ENCODE measurements around the gene KCNJ6. TPM values are rescaled to one million over a fixed set of nuclear protein-coding genes. Genes with fewer than 3 reads are reported as not detected.

KCNJ6 gene
- total and polyA plus RNA-seq, 2 of the 8 experiments (the other 6 are each of a cell fraction or from before 2014, with no cell fraction given) = 0.51 to 1.2 TPM

DNA sequence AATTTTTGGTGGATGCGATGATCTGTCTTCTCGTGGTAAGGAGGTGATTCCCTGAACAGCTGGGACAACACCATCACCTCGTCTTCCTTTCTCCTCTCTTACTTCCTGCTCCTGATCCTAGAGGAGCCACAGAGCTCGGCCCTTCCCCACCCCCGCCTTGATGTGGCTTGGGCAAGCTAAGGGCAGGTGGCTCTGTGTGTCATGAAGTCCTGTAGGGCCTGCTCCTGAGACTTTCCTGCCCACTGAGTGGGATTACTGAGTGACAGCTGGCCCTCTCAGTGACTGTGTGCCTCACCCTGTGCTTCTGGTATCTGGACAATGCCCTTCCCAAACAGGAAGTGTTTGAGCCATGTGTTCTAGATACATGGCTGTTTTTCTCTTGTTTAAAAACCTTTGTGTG is 153.0 kb downstream of the KCNJ6 start:
- no peak for FAIRE-seq

More for the DNA sequence above, 153.0 kb downstream of the KCNJ6 start:
- Histone ChIP-seq H3K4me3 (ENCODE audit: extremely low read depth in 1 of 4, insufficient read depth in 2 of 4, low read depth in 3 of 4, low read length in 4 of 4) (no peak overlapping the region), H3K56ac (replicated peaks; ENCODE audit: insufficient read length, low read depth, low read length) (no peak overlapping the region), H3K36me3 (ENCODE audit: control insufficient read depth in 2 of 4, insufficient read depth in 4 of 4, low read length in 3 of 4) (no peaks in the 10 kb centered on the region; a peak in 1 of 8 replicates), H2BK20ac (ENCODE audit: low read length) (no peak overlapping the region), H3K23ac (ENCODE audit: insufficient read length) (no peak overlapping the region), H3K4me2 (ENCODE audit: insufficient read depth in 1 of 2, low read depth in 2 of 2, low read length in 2 of 2) (no peak overlapping the region), H2BK120ac (replicated peaks; ENCODE audit: low read depth, low read length) (no peak overlapping the region), H4K20me1 (replicated peaks in 1 of 2; ENCODE audit: control insufficient read depth in 1 of 2, insufficient read depth in 2 of 2, low read length in 2 of 2) (peaks cover 0 to 7% of the 10 kb centered on the region in 2 experiments), H3K18ac (ENCODE audit: extremely low read depth, low read length) (0 out of 2 replicates have a peak overlapping the region, but pooled peaks have one; percentile 43), H2AFZ (ENCODE audit: low read length) (no peak overlapping the region), H3K14ac (ENCODE audit: insufficient read length) (no peak overlapping the region), H3K79me1 (ENCODE audit: low read depth, low read length) (peaks cover 2% of the 10 kb centered on the region; the same call in 1 of the 2 replicates), H2AK5ac (ENCODE audit: low read depth, low read length) (no peak overlapping the region), H4K5ac (ENCODE audit: insufficient read length, low read depth, low read length) (no peak overlapping the region), H3K9me3 (ENCODE audit: insufficient read depth in 2 of 2, low read depth in 1 of 2, low read length in 1 of 2) (peaks cover 12 to 13% of the 10 kb centered on the region in 2 experiments; a peak in 3 of 4 replicates), H3K23me2 (ENCODE audit: low read depth, low read length) (peaks cover 8% of the 10 kb centered on the region; the same call in 1 of the 2 replicates), H3K9ac (replicated peaks in 1 of 4; ENCODE audit: extremely low read depth in 1 of 4, low read depth in 3 of 4, low read length in 3 of 4) (no peak overlapping the region), H3K27ac (ENCODE audit: low read depth, low read length) (no peak overlapping the region), H2BK5ac (ENCODE audit: low read depth, low read length) (no peak overlapping the region), H4K8ac (ENCODE audit: extremely low read depth, insufficient read depth, low read length) (no peak overlapping the region), H2BK15ac (ENCODE audit: low read length) (no peak overlapping the region), H3K27me3 (replicated peaks in 1 of 4; ENCODE audit: control insufficient read depth in 3 of 4, extremely low read depth in 1 of 4, insufficient read depth in 3 of 4, low read length in 3 of 4) (no peaks in the 10 kb centered on the region), H3K79me2 (ENCODE audit: control insufficient read depth in 1 of 2, insufficient read depth in 2 of 2, low read length in 2 of 2) (no peaks in the 10 kb centered on the region), H4K91ac (replicated peaks; ENCODE audit: insufficient read length, low read length) (peak overlapping the region; percentile 14), H3K4ac (replicated peaks; ENCODE audit: insufficient read length, low read depth, low read length) (no peak overlapping the region), H3K4me1 (replicated peaks in 1 of 4; ENCODE audit: control insufficient read depth in 3 of 4, insufficient read depth in 4 of 4, low read length in 3 of 4) (peaks cover 0 to 2% (median 0%) of the 10 kb centered on the region in 4 experiments; a peak in 1 of 7 replicates), H2BK12ac (ENCODE audit: low read depth, low read length) (peak overlapping the region; percentile 75; the same call in 1 of the 2 replicates)
- DNase-seq (ENCODE audit: low read depth in 1 of 2, low spot score in 2 of 2) = no peak
- no peak for TF ChIP-seq TAF7 (optimal IDR thresholded peaks at IDR 0.05; ENCODE audit: borderline replicate concordance, low read depth, low read length)
- TF ChIP-seq, protein P1, sequence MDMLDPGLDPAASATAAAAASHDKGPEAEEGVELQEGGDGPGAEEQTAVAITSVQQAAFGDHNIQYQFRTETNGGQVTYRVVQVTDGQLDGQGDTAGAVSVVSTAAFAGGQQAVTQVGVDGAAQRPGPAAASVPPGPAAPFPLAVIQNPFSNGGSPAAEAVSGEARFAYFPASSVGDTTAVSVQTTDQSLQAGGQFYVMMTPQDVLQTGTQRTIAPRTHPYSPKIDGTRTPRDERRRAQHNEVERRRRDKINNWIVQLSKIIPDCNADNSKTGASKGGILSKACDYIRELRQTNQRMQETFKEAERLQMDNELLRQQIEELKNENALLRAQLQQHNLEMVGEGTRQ (IDR thresholded peaks at IDR 0.05; ENCODE audit: low read length) = no peak
- TF ChIP-seq, protein P2, sequence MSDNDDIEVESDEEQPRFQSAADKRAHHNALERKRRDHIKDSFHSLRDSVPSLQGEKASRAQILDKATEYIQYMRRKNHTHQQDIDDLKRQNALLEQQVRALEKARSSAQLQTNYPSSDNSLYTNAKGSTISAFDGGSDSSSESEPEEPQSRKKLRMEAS (IDR thresholded peaks at IDR 0.05) = no peak
- TF ChIP-seq EZH2 (IDR thresholded peaks at IDR 0.05; ENCODE audit: low read depth, low read length, severe bottlenecking) = no peak
- TF ChIP-seq SP1 (IDR thresholded peaks at IDR 0.05; ENCODE audit: low read depth, low read length) = no peak
- no peak for TF ChIP-seq CHD2 (IDR thresholded peaks at IDR 0.05; ENCODE audit: low read length)
- TF ChIP-seq CBX8 (IDR thresholded peaks at IDR 0.05; ENCODE audit: borderline replicate concordance, low read depth, low read length) = no peak
- POLR2A ChIA-PET (ENCODE audit: partially characterized antibody) = no interaction called here
- CTCF ChIA-PET (ENCODE audit: partially characterized antibody) = interaction anchor here (0.6 to 1.3 kb wide), 4 partner anchors 35 to 360 kb away, joined by 3 to 6 read pairs (median 4); partner anchors contain the start of gene KCNJ6
- 77% methylated on average over 5 of the region's 5 CpGs; no CpG with 5 or more reads in 1 of the 2 experiments for WGBS, 2 experiments (ENCODE audit: extremely low coverage in 1 of 2, insufficient coverage in 1 of 2, insufficient read length in 1 of 2, insufficient replicate concordance in 2 of 2, low coverage in 1 of 2, low lambda C conversion rate in 2 of 2, missing lambda C conversion rate in 1 of 2)
